Measurements from ENCODE around the gene PTPRN2.

DNA sequence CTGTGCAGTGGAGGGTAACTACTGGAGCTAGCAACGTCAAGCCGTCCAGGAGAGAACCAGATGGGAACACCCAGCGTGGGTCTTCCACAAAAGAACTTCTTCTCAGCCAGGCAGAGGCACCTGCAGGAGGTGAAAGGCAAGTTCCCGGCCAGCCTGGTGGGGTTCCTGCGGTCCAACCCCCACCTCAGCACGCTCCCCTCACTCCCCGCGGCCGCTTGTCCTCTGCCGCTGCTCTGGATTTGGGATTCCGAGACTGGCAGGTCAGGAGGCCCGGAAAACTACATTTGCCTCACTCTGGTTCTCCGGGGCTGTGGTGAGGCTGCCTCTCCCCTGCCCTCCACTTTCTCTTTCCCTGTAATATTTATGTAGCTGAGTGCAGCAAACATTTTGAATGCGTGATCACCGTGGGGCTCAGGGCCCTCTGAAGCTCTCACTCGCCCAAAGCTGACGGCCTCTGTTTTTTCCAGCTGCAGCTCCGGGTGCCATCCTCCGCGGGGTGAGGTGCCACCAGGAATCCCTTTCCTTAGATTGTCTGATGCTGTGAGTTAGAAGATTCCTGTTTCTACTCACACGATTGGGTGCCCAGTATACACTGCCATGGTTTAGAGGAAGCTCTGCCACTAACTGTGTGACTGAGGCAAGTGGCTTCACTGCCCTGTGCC is 884.0 kb downstream of the PTPRN2 start:
- TF ChIP-seq, protein P1, sequence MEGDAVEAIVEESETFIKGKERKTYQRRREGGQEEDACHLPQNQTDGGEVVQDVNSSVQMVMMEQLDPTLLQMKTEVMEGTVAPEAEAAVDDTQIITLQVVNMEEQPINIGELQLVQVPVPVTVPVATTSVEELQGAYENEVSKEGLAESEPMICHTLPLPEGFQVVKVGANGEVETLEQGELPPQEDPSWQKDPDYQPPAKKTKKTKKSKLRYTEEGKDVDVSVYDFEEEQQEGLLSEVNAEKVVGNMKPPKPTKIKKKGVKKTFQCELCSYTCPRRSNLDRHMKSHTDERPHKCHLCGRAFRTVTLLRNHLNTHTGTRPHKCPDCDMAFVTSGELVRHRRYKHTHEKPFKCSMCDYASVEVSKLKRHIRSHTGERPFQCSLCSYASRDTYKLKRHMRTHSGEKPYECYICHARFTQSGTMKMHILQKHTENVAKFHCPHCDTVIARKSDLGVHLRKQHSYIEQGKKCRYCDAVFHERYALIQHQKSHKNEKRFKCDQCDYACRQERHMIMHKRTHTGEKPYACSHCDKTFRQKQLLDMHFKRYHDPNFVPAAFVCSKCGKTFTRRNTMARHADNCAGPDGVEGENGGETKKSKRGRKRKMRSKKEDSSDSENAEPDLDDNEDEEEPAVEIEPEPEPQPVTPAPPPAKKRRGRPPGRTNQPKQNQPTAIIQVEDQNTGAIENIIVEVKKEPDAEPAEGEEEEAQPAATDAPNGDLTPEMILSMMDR (IDR thresholded peaks at IDR 0.05), result no peak
- no peak for TF ChIP-seq POLR2AphosphoS5 (IDR thresholded peaks at IDR 0.05)
- TF ChIP-seq POLR2A (IDR thresholded peaks at IDR 0.05), result no peak

All from sigmoid colon (tissue), 4 donors.